Measurements from ENCODE around the gene RIN1.
"Not testable (repeated sequence)": the region's sequence is repeated elsewhere in the genome, so short reads cannot be mapped to it uniquely, and the experiment has no call there.

Gene RIN1

DNA sequence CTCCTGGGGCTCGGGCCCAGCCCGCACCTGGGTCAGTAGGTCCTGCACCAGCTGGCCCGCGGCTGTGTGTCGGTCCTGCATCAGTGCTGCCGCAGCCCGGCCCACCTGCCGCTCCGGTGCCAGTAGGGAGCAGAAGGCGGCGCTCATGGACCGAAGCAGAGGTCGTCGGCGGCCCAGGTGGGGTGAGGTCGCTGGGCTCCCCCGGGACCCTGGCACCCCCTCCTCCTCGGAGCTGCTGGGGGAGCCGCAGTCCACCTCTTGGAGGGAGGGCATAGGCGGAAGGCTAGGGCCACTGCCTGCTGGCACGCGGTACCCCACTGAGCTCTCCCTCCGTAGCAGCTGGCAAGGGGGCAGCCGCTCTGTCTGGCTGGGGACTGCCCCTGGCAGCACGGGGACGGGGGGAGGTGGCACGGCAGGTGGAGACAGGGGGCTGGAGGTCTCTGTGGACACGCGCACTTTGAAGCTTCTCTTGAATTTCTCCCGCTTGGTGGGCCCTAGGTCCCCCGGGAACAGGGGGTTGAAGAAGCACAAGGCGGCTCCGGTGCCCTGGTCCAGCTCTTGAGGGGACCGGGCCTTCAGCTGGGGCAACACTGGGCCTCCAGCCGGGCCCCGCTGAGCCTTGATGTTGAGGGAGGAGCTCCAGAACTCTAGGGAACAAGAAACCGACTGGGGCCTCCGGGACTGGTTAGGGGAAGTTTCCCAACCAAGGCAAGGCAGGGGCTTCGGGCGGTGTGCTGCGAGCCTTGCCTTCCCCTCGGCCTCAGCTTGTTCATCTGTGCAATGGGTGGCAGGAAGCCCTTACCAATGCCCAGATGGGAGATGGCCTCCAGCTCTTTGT is 1.4 kb downstream of the RIN1 start:
- no peak for DNase-seq

DNA sequence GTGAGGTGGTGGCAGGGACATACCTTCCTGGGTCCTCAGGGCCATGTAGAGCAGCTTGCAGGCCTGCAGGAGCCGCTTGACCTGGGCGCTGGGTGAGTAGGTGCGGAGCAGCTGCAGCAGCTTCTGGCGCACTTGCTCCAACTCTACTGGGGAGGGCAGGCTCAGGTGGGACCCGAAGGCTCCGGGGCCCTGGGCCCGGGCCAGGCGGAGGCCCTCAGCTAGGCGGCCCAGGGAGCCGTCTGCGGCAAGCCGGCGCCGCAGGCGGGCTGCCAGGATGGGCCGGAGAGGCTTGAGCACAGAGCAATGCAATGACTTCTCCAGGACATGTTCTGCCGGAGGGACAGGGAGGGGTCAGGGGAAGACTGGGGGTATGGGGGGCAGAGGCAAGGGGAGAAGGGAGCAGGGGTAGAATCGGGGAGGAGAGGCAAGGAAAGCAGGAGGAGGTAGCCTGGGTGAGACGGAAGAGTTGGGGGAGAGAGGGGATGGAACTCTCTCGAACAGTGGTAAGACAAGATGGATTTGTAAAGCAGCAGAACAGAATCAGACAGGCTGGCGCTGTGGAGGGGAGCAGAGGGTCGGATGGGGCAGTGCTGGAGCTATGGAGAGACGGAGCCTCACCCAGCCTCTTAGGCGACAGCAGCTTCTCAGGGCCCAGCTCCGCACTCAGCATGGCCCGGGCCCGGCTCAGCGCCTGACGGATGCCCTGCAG is 2.2 kb downstream of the RIN1 start:
- no peak for DNase-seq

DNA sequence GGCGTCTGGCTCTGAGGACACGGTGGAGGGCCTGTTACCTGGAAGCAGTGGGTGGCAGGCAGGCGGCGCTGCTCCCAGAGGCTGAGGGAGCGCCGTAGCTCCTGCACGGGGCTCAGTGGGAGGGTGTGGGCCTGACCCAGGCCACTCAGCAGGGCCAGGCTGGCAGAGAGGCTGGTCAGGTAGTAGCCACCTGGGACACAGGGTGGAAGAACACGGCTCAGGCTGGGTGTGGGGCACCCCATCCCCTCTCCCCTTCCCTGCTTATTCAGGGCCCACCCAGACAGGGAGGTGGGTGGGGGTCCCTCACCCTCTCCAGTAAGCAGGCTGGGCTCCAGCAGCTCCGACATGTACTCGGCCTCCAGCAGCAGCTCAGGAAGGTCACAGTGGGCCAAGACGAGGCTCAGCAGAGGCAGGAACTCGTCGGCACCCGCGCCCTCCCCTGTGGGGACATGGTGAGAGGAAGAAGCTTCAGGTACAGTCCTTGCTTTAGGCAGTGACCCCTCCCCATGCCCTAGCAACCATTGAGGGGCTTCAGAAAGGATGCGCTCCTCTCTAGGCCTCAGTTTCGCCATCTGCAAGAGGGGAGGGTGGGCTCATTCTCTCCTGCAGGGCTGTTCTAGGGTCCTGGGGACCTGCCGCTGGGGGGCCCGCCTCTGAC is 2.9 kb downstream of the RIN1 start:
- no peak for DNase-seq

DNA sequence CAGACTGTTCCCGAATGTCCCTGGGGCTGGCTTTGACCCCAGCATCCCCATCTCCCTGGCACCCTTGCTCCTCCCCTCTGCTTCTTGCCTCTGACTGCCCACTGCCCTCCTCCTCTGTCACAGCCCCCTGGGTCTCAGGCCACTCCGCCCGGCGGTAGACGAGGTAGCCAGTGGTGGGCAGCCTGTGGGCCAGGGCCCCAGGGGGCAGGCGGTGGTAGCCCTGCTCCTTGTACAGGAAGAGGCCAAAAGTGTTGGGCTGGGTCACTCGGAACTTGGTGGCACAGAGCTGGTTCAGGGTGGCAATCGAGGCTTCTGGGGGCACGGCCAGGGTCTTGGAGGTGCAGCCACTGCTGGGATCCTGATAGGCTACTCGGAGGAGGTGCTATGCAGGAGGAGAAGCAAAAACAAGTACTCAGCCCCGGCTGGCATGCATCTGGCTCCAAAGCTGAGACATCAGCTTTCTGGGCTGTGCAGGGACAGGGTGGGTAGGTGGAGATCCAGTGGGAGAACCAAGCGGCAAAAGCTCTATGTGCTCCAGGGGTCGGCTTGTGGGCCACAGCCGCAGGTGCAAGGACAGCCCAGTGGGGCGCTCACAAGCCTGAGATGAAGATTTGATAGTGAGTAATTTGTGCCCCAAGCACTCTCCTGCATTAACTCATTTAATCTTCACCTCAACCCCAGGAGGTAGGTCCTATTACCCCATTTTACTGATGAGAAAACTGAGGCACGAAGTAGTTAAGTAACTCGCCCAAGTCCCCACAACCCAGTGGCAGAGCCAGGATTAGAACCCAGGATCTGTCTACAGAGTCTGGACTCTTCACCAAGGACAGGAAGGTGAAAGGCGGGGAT is 3.6 kb downstream of the RIN1 start:
- DNase-seq: no peak

DNA sequence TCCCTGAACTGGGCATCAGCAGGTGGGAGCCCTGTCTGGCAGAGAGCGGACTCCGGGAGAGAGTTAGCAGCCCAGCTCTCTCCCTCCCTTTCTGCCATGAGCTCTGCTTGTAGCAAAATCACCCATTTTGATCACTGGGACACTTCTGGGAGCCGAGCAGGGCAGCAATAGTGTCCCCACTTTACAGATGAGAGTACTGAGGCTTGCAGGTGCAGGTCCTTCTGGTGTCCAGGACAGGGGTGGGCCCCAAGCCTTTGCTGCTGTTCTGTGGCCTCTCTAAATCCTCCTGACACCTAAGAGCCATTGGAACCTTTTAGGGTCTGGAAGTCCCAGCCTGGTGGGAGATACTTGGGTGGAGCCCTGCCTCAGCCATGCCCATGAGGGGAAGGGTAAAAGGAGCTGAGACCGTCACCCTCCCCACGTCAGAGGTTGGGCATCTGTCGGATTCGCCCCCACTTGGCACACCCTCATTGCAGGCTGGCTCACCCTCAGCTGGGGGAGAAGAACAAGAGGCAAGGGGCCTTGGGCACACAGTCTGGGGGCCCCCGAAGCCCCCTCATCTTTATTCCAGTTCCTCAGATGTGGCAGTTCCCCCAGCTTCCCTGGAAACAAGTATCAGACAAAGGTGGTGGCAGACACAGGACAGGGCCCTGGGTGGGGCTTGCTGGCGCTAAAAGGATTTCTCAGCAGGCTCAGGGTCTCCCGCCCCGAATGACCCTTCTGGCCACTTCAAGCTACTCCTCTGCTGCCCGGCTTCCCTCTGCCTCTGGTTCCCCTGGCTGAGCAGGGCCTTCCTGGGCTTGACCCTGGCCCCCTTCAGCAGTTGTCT is 4.5 kb downstream of the RIN1 start:
- DNase-seq: no peak

DNA sequence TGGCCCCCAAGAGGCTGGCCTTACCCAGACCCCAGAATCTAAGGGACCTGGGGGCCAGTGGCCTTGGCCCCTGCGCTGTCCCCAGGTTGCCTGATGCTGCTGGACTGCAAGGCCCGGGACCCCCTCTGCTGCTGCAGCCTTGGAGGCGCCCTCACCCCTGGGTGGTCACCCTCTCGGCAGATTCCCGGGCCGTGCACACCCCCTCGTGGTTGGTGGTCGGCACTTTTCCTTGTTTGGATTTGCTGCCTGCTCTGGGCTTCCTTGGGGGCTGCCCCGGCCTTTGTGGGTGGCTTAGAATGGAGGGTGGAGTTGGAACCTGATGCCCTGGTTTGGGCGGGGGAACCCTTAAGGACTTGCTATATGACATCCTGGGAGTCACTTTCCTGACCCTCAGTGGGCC is 5.3 kb downstream of the RIN1 start:
- no peak for DNase-seq

DNA sequence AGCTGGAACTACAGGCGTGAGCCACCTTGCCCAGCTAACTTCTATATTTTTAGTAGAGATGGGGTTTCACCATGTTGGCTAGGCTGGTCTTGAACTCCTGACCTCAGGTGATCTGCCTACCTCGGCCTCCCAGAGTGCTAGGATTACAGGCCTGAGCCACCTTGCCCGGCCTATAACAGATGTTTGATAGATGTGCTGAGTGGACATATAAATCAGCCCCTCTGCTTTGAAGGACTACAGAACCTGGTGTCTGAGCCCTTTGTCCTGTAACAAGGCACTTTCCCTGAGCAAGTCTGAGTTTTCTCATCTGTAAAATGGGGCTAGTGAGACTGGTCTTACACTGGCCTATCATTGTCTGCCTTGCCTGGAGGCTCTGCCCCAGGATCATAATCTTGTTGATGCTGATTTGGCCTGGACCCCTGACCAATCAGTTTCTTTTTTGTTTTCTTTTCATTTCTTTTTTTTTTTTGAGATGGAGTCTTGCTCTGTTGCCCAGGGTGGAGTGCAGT is 7.0 kb downstream of the RIN1 start:
- DNase-seq: no peak

DNA sequence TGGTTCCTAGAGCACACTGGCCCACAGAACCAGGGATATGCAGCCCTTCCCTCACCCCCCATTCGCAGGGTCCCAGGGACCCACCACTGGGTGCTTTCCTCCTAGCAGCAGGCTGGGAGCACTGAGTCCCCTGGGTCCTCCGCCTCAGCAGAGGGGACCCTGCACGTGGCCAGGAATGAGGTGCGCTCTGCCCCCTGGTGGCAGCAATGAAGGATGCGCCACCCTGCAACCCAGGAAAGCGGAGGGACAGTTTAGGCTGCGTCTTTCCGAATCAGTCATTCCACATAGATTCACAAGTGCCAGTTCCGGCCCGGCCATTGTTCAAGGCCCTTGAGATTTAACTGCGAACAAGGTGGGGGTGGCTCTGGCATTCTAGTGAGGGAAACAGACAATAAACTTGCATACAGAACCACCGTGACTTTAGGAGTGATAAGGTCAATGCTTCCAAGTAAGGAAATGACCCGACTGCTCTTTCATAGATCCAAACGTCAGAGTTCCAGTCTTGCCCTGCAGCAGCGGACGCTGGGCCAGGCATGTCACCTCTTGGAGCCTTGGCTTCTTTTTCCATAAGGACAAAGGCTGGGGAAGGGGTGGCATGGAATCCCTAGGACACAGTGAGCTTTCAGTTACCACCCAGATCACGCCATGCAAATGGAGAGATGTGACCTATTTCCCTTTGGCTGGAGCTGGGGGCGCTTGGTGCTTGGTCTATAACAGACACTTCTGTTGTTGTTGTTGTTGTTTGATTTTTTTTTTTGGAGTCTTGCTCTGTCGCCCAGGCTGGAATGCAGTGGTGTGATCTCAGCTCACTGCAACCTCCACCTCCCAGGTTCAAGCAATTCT is 7.7 kb downstream of the RIN1 start:
- DNase-seq: no peak

DNA sequence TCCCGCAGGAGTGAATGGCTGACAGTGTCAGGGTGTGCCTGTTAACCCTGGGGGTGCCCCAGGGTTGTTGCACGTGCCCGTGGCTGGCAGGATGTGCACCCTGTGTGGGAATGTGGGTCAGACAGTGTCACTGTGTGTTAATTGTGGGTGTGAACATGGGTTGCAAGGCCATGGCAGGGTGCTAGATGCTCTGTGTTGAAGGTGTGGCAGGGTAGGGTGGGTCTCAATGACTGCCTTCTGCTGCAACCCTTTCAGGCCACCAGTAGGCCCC is 8.3 kb downstream of the RIN1 start:
- no peak for DNase-seq

DNA sequence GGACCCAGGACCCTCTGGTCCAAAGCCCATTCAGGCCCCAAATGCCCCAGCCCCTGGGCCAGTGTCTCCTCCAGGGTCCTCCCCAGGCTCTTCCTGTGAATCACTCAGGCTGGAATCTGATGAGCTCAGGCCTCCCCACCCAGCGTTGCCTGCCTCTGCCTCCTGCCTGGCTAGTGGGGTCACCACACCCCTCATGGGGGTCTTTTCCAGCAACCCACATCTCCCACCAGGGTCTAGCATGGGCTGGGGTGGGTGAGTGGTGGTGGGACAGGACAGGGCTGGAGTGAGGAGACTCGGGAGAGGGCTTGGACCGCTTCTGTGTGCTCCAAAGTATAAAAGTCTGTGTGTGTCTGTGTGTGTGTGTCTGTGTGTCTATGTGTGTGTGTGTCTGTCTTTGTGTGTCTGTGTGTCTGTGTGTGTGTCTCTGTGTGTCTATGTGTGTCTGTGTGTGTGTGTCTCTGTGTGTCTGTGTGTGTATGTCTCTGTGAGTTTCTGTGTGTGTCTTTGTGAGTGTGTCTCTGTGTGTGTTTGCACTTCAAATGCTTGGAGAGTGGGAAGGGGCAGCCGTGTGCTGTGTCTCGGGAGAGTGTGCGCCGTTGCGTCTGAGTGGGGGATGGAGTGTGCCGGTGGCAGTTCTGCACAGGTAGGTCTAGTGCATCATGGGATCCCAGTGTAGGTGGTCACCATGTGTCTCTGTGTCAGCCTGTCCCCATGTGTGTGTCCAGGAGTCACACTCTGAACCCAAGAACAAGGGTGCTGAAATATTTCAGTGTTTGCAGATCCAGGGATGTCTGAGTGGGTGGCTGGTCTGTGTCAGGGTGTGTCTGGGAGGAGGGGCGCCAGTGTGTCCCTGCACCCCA is 8.8 kb downstream of the RIN1 start:
- peak; percentile 52 for DNase-seq

DNA sequence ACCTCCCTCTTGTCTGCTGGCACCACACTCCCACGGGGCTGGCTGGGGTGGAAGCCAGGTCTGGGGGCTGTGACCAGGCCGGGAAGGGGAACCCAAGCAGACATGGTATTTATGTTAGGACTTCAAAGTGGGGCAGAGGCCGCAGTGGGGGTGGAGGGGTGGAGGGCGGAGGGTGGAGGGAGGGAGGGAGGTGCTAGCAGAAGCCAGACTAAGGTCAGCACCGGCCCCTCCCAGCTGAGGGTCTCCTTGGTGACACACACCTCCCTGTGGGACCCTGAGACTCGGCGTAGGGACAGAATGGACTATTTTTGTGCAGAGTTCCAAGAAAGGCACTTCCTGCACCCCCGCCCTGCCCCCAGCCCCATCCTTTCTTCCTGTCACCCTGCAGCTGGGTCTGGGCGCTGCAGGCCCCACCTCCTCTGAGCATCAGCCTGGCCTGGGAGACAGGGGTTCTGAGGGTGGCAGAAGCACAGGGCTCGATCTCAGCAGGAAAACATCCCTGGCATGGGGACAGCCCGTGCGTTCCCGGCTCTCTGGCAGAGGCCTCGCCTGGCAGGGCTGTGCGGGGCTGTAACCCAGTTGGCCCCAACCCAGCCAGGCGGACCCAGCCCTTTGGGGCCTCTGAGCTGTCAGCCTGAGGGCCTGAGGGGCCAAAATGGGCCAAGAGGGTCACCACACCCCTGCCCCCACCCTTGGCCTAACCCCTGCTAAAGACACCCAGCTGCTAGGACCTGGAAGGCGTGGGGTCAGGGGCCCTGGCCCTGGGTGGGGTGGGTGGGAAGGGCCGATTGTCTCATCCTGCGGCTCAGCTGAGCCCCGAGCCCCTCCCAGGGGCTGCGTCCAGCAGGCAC is 9.7 kb downstream of the RIN1 start:
- no peak for DNase-seq

DNA sequence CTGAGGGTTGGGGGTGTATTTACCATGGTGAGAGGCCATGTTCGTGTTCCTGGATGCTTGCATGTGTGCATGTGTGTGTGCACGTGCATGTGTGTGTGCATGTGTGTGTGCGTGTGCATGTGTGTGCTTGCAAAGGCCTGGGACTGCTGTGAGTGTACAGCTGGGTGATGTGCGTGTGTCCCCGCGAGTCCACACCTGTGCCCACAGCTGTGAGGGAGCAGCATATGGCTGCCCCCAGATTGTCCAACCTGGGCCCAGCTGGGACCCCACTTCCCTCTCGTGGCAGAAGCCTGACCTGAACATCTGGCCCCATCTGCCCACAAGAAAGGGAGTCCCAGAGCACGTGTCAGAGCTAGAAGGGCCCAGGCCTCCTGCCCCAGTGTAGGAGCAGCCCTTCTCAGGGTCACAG is 11.0 kb downstream of the RIN1 start:
- no peak for DNase-seq

DNA sequence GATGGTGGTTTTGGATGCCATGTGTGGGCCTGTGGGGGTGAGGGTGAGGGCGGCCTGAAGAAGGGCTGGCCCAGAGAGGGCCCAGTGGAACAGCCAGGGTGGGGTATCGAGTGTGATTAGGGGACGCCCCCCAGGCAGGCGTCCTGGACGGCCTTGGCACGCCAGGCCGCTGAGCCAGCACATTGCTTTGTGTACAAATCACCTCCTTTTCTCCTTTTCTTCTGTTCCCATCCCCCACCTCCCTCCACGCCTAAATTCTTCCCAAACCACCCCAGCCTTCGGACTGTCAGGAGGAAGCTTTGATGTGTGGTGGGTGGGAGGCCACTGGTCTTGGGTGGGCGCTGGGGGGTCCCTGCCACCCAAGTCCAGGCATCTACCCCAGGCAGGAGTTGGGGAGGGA is 11.6 kb downstream of the RIN1 start:
- no peak for DNase-seq

DNA sequence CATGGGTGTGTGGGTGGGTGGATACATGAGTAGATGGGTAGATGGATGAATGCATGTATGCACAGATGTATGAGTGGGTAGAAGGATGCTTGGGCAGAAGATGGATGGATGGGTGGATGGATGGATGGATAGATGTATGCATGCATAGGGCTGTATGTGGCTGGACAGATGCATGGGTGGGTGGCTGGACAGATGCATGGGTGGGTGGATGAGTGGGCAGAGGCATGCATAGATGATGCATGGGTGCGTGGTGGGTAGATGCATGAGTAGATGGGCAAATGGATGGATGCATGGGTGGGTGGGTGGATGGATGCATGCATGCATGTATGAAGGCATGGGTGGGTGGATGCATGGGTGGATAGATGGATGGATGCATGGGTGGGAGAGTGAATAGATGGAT is 12.6 kb downstream of the RIN1 start:
- no peak for DNase-seq

DNA sequence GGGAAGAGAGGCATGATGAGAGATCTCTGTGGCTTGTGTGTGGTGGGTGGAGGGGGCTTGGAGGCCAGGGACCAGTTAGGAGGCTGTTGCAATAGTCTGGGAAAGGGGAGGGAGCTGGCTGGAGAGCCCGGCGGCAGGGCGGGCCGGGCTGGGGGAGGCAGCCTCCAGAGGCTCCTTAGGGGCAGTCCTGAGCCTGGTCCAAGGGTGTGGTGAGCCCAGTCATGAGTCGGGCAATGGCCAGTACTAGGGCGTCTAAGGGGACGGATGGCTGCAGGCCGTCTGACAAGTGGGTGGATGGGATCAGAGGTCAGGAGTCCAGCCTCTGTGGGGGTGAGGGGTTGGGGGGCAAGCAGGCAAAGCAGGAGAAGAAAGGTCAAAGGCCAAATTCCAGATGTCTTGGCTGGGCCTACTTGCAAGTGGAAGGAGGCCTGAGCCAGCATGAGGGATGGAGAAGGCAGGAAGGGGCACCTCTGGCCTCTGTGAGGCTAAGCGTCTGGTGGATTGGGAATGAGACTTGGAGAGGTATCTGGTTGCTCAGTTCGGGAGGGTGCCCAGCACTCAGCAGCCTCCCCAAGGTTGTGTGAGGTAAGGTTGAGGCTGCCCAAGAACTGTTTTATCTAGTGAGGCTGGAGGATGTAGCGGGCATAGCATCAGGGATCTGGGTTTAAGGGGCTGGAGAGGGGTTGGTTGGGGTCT is 13.4 kb downstream of the RIN1 start:
- no peak for DNase-seq

DNA sequence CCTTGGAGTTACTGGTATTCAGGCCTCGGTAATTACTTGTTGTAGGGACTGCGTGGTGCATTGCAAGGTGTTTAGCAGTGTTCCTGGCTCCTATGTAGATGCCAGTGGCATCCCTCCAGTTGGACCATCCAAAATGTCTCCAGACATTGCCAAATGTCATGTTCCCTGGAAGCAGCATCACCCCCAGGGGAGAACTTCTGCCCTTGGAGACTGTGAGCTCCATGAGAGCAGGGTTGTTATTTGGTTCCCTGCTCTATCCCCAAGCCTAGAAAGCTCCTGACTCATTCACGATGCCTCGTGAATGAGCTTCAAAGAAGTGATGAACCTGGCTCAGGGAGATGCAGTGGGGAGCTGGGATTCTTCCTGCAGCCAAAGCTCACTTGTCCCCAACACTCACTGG is 14.6 kb downstream of the RIN1 start:
- DNase-seq: no peak

DNA sequence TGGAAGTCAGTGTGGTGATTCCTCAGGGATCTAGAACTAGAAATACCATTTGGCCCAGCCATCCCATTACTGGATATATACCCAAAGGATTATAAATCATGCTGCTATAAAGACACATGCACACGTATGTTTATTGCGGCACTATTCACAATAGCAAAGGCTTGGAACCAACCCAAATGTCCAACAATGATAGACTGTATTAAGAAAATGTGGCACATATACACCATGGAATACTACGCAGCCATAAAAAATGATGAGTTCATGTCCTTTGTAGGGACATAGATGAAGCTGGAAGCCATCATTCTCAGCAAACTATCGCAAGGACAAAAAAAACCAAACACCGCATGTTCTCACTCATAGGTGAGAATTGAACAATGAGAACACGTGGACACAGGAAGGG is 15.5 kb downstream of the RIN1 start:
- not testable (repeated sequence) for DNase-seq

DNA sequence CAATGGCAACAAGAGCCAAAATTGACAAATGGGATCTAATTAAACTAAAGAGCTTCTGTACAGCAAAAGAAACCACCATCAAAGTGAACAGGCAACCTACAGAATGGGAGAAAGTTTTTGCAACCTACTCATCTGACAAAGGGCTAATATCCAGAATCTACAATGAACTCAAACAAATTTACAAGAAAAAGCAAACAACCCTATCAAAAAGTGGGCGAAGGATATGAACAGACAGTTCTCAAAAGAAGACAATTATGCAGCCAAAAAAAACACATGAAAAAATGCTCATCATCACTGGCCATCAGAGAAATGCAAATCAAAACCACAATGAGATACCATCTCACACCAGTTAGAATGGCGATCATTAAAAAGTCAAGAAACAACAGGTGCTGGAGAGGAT is 15.9 kb downstream of the RIN1 start:
- DNase-seq: not testable (repeated sequence)

DNA sequence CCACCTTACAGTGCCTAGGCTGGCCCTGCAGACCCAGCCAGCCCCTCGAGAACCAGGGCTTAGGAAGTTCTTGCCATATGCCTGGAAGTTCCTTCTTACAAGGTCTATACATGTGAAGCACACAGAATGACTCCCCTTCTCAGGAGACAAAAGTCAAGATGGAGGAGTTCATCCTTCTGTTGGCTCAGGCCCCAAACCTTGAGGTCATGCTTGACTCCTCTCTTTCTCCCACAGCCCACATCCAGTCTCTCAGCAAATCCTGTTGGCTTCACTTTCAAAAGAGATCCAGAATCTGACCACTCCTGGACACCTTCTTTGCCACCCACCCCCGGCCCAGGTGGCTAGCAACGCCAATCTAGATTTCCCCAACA is 17.6 kb downstream of the RIN1 start:
- no peak for DNase-seq
